Spleen (tissue), 11 donors: ENCODE data around the gene CDK14. TPM values are rescaled to one million over a fixed set of nuclear protein-coding genes. Genes with fewer than 3 reads are reported as not detected.

Experiments
- DNase-seq: peaks from one replicate; pipeline ENCODE4 v3.0.0-alpha.2; 2020
- H3K27ac ChIP-seq, 8 donors: fragments of 200-600 bp; sonication (generic) in 7 of 8; 1 replicate in 4 of 8; 2 replicates in 4 of 8; pipeline versions ENCODE4 v1.5.0 to v1.8.0; 2016 to 2021; ENCODE audit warnings: inconsistent platforms in 4 of 8, mild to moderate bottlenecking in 4 of 8, moderate library complexity in 1 of 8
- H3K27me3 ChIP-seq, 7 donors: fragments of 200-600 bp; sonication (generic) in 6 of 7; replicated peaks in 1 of 7; 1 replicate in 4 of 7; 2 replicates in 3 of 7; pipeline versions ENCODE4 v1.5.0 to v1.8.0; 2016 to 2021; ENCODE audit warnings: inconsistent platforms in 3 of 7, mild to moderate bottlenecking in 1 of 7
- H3K36me3 ChIP-seq, 6 donors: fragments of 200-600 bp; sonication (generic) in 5 of 6; 1 replicate in 4 of 6; 2 replicates in 2 of 6; pipeline versions ENCODE4 v1.5.0 to v1.8.0; 2016 to 2021; ENCODE audit warnings: inconsistent platforms in 2 of 6
- H3K4me1 ChIP-seq, 6 donors: fragments of 200-600 bp; sonication (generic) in 5 of 6; 1 replicate in 3 of 6; 2 replicates in 3 of 6; pipeline versions ENCODE4 v1.5.0 to v1.8.0; 2016 to 2021; ENCODE audit warnings: inconsistent platforms in 3 of 6
- H3K4me3 ChIP-seq, 8 donors: fragments of 200-600 bp; sonication (generic) in 7 of 8; 1 replicate in 4 of 8; 2 replicates in 4 of 8; pipeline versions ENCODE4 v1.5.0 to v1.8.0; 2016 to 2021; ENCODE audit warnings: inconsistent platforms in 4 of 8, mild to moderate bottlenecking in 4 of 8, moderate library complexity in 2 of 8
- H3K9me3 ChIP-seq, 8 donors: fragments of 200-600 bp; sonication (generic) in 7 of 8; 1 replicate in 4 of 8; 2 replicates in 4 of 8; pipeline versions ENCODE4 v1.5.0 to v1.8.0; 2016 to 2021; ENCODE audit warnings: inconsistent platforms in 4 of 8
- CTCF ChIP-seq, 11 experiments: fragments of 200-600 bp in 7 of 11; fragments of 450-650 bp in 4 of 11; sonication (generic) in 4 of 11; IDR thresholded peaks in 8 of 11; conservative IDR thresholded peaks in 3 of 11; 1 replicate in 7 of 11; 2 replicates in 4 of 11; pipeline versions ENCODE4 v1.4.0 to v1.8.0; 2016 to 2021; ENCODE audit warnings: antibody characterized with exemption in 11 of 11, inconsistent platforms in 4 of 11, mild to moderate bottlenecking in 1 of 11
- POLR2A ChIP-seq, 3 donors: fragments of 450-650 bp; IDR thresholded peaks; one replicate each; pipeline ENCODE4 v1.5.1; 2017; ENCODE audit warnings: antibody characterized with exemption in 3 of 3, mild to moderate bottlenecking in 1 of 3
- POLR2AphosphoS5 ChIP-seq, 3 donors: sonication (generic); formaldehyde crosslinking; IDR thresholded peaks; one replicate each; pipeline ENCODE4 v1.5.1; 2017; ENCODE audit warnings: antibody characterized with exemption in 3 of 3
- WGBS, 5 donors: extraction: QIAGEN DNeasy Blood & Tissue Kit in 3 of 5; methylation state at CpG; one replicate each; pipeline versions ENCODE4 v1.1.5 to v1.1.7; 2013 to 2018; 5-methylcytosine and 5-hydroxymethylcytosine counted together
- intact Hi-C: fragments of 100-400 bp; cut with DNase I; formaldehyde crosslinking; loops from one replicate; pipeline ENCODE4 v1.15.0; 2023; ENCODE audit warnings: low total_unique reads
- polyA plus RNA-seq, 3 donors: library from polyadenylated mRNA; stranded (reverse); fragments of 200-250 nt; gene quantifications; one replicate each; pipeline ENCODE4 v1.2.1, GENCODE V29; 2013
- total RNA-seq, 7 donors: library from RNA; depleted of rRNA in 3 of 7; stranded (reverse); fragments of >200 nt in 3 of 7; fragmentation: NEBNext Ultra II Directional in 4 of 7; extraction: Animal tissue kit (Norgen Biotek cat#: 25700) in 4 of 7; gene quantifications; one replicate each; pipeline versions ENCODE4 v1.1.0 to v1.2.1, GENCODE V29; 2016 to 2021
- donor health status: healthy with polysubstance abuse.
- donor health status: DM: no; HTN: no; CAD: no; lungs with moderate emphysema.
- donor health status: DM: no; HTN: no; CAD: no.
- donor health status: Bipolar disorder and iron deficiency.
- donor health status: healthy.
- donor health status: DM: no; HTN: no; CAD: no.
- donor health status: DM: yes; HTN: yes; CAD: no.

The CDK14 gene
- total and polyA plus RNA-seq, 10 donors = 6.6 to 109 (median 51.2) TPM

- Histone ChIP-seq H3K9me3 (no peaks in the 10 kb centered on the region), H3K4me3 (no peak overlapping the region), H3K27me3 (no peaks in the 10 kb centered on the region), H3K4me1 (no peaks in the 10 kb centered on the region), H3K27ac (no peak overlapping the region), H3K36me3 (peaks cover 0 to 21% (median 0%) of the 10 kb centered on the region in 6 donors)
- intact Hi-C loops = no loop called here
- TF ChIP-seq POLR2AphosphoS5 (IDR thresholded peaks at IDR 0.05) = no peak
- TF ChIP-seq CTCF (IDR thresholded peaks at IDR 0.05 in 8 of 11, conservative IDR thresholded peaks at IDR 0.05 in 3 of 11) = no peak
- no peak for TF ChIP-seq POLR2A (IDR thresholded peaks at IDR 0.05)
- whole genome bisulfite sequencing, 5 donors = 69 to 87% (median 79%) methylated on average over 3 of the region's 3 CpGs
- no peak for DNase-seq
Observed at GRCh38 chr7:91127959-91128358, 531.8 kb downstream of the CDK14 start.

- intact Hi-C loops = no loop called here
- TF ChIP-seq POLR2A (IDR thresholded peaks at IDR 0.05) = no peak
- TF ChIP-seq CTCF (IDR thresholded peaks at IDR 0.05 in 8 of 11, conservative IDR thresholded peaks at IDR 0.05 in 3 of 11) = no peak
- no peak for TF ChIP-seq POLR2AphosphoS5 (IDR thresholded peaks at IDR 0.05)
- H3K27me3 ChIP-seq = no peaks in the 10 kb centered on the region
- H3K4me1 ChIP-seq = no peaks in the 10 kb centered on the region
- no peak overlapping the region for H3K4me3 ChIP-seq
- DNase-seq = no peak
- no peak overlapping the region for H3K27ac ChIP-seq
- WGBS, 5 donors = 71 to 82% (median 78%) methylated on average over 6 of the region's 6 CpGs
- H3K9me3 ChIP-seq = no peaks in the 10 kb centered on the region
- peaks cover 0 to 13% (median 0%) of the 10 kb centered on the region in 6 donors for H3K36me3 ChIP-seq
Observed at GRCh38 chr7:91128683-91129348, 532.7 kb downstream of the CDK14 start.

GRCh38 chr7:91135300-91135699 lies 539.2 kb downstream of the CDK14 start:
- no peak for TF ChIP-seq POLR2A (IDR thresholded peaks at IDR 0.05)
- TF ChIP-seq POLR2AphosphoS5 (IDR thresholded peaks at IDR 0.05) = no peak
- TF ChIP-seq CTCF (IDR thresholded peaks at IDR 0.05 in 8 of 11, conservative IDR thresholded peaks at IDR 0.05 in 3 of 11) = no peak
- Histone ChIP-seq H3K4me1 (peaks cover 0 to 4% (median 0%) of the 10 kb centered on the region in 6 donors), H3K27ac (no peak overlapping the region), H3K9me3 (no peaks in the 10 kb centered on the region), H3K4me3 (no peak overlapping the region), H3K27me3 (no peaks in the 10 kb centered on the region), H3K36me3 (peaks cover 0 to 13% (median 0%) of the 10 kb centered on the region in 6 donors)
- intact Hi-C loops = no loop called here
- WGBS, 5 donors = 86 to 95% (median 90%) methylated on average over 3 of the region's 3 CpGs
- no peak for DNase-seq

- Histone ChIP-seq H3K9me3 (no peaks in the 10 kb centered on the region), H3K4me1 (peaks cover 0 to 4% (median 0%) of the 10 kb centered on the region in 6 donors), H3K4me3 (no peak overlapping the region), H3K36me3 (peaks cover 0 to 9% (median 0%) of the 10 kb centered on the region in 6 donors), H3K27me3 (no peaks in the 10 kb centered on the region), H3K27ac (no peak overlapping the region)
- no peak for DNase-seq
- no peak for TF ChIP-seq POLR2A (IDR thresholded peaks at IDR 0.05)
- TF ChIP-seq POLR2AphosphoS5 (IDR thresholded peaks at IDR 0.05) = no peak
- no peak for TF ChIP-seq CTCF (IDR thresholded peaks at IDR 0.05 in 8 of 11, conservative IDR thresholded peaks at IDR 0.05 in 3 of 11)
- WGBS, 5 donors = 67 to 97% (median 83%) methylated on average over 4 of the region's 4 CpGs
- intact Hi-C loops = no loop called here
Observed at GRCh38 chr7:91135703-91136430, 539.7 kb downstream of the CDK14 start.
